IMR-90 (cell line): Measurements from ENCODE around the gene FER1L5.

ENCODE experiments used
- BHLHE40 ChIP-seq: fragments of 150-350 bp; IDR thresholded peaks from 2 replicates; pipeline ENCODE4 v1.6.1; 2016; ENCODE audit warnings: mild to moderate bottlenecking, low read depth, low read length
- CEBPB ChIP-seq: IDR thresholded peaks from 2 replicates; pipeline ENCODE4 v1.6.1; 2012; ENCODE audit warnings: low read depth, low read length, improper control_type of control experiment
- CHD1 ChIP-seq: IDR thresholded peaks from 2 replicates; pipeline ENCODE4 v1.6.1; 2012; ENCODE audit warnings: low read depth, low read length, improper control_type of control experiment
- CTCF ChIP-seq: conservative IDR thresholded peaks from 2 replicates; pipeline ENCODE4 v1.5.1; 2012; ENCODE audit warnings: mild to moderate bottlenecking, low read depth, low read length, improper control_type of control experiment
- MAZ ChIP-seq: IDR thresholded peaks from 2 replicates; pipeline ENCODE4 v1.6.1; 2012; ENCODE audit warnings: low read depth, mild to moderate bottlenecking, low read length, improper control_type of control experiment, moderate library complexity, borderline replicate concordance
- MXI1 ChIP-seq: IDR thresholded peaks from 2 replicates; pipeline ENCODE4 v1.6.1; 2012; ENCODE audit warnings: low read depth, mild to moderate bottlenecking, low read length, moderate library complexity, borderline replicate concordance
- NFE2L2 ChIP-seq: fragments of 150-350 bp; IDR thresholded peaks from 2 replicates; pipeline ENCODE4 v1.6.1; 2016; ENCODE audit warnings: low read depth, mild to moderate bottlenecking, low read length
- POLR2A ChIP-seq: IDR thresholded peaks from 2 replicates; pipeline ENCODE4 v1.6.1; 2012; ENCODE audit warnings: mild to moderate bottlenecking, low read depth, low read length
- RAD21 ChIP-seq: IDR thresholded peaks from 2 replicates; pipeline ENCODE4 v1.6.1; 2012; ENCODE audit warnings: low read length, improper control_type of control experiment
- RFX5 ChIP-seq: IDR thresholded peaks from 2 replicates; pipeline ENCODE4 v1.8.0; 2012; ENCODE audit warnings: low read depth, mild to moderate bottlenecking, low read length, moderate library complexity
- SMC3 ChIP-seq: fragments of 150-350 bp; IDR thresholded peaks from 2 replicates; pipeline ENCODE4 v1.6.1; 2016; ENCODE audit warnings: low read depth, mild to moderate bottlenecking, antibody characterized with exemption, low read length, moderate library complexity
- USF2 ChIP-seq: fragments of 150-350 bp; IDR thresholded peaks from 2 replicates; pipeline ENCODE4 v1.6.1; 2017; ENCODE audit warnings: mild to moderate bottlenecking, antibody characterized with exemption, low read length, low read depth

GRCh38 chr2:96647681-96648080 is 5.1 kb downstream of the FER1L5 start:
- TF ChIP-seq CTCF (no peak), CEBPB (no peak), MXI1 (no peak), NFE2L2 (no peak), MAZ (no peak), RAD21 (no peak), POLR2A (no peak), BHLHE40 (no peak), USF2 (no peak), SMC3 (no peak), CHD1 (no peak), RFX5 (no peak)
